ENCODE results near the gene TNNC2.

GRCh38 chr20:45819466-45819865 is 7.6 kb downstream of the TNNC2 start:
- TF ChIP-seq CTCF (IDR thresholded peaks at IDR 0.05; ENCODE audit: low read depth, low read length) (no peak), POLR2A (IDR thresholded peaks at IDR 0.05; ENCODE audit: extremely low read depth, insufficient read length) (no peak), MYC (IDR thresholded peaks at IDR 0.05; ENCODE audit: low read depth, low read length) (no peak), MAX (IDR thresholded peaks at IDR 0.05; ENCODE audit: low read depth, low read length) (no peak)
